Measurements from ENCODE around the gene PTPRB.

The PTPRB gene

GRCh38 chr12:70603044-70603443 lies 34.2 kb downstream of the PTPRB start:
- Histone ChIP-seq H2BK12ac (ENCODE audit: low read length in 2 of 2) (no peak overlapping the region), H3K4me1 (ENCODE audit: control insufficient read depth, insufficient read depth, low read depth, low read length) (no peaks in the 10 kb centered on the region), H3K9me3 (ENCODE audit: control insufficient read depth, low read length) (peaks cover 6% of the 10 kb centered on the region), H2BK15ac (ENCODE audit: low read depth, poor library complexity, severe bottlenecking) (no peak overlapping the region), H3K79me1 (replicated peaks; ENCODE audit: low read length, poor library complexity, severe bottlenecking) (no peaks in the 10 kb centered on the region), H4K8ac (ENCODE audit: low read length) (no peak overlapping the region), H4K91ac (ENCODE audit: low read length) (no peak overlapping the region), H3K36me3 (ENCODE audit: control insufficient read depth in 1 of 2, insufficient read depth in 2 of 2, low read depth in 1 of 2, low read length in 2 of 2) (no peaks in the 10 kb centered on the region), H3K27me3 (ENCODE audit: control insufficient read depth in 1 of 2, insufficient read depth in 1 of 2, low read length in 2 of 2) (peaks cover 0 to 3% of the 10 kb centered on the region in 2 experiments), H3K23ac (ENCODE audit: low read length in 2 of 2) (no peak overlapping the region), H3K4ac (ENCODE audit: low read depth in 1 of 2, low read length in 2 of 2) (no peak overlapping the region), H2BK5ac (ENCODE audit: low read depth, low read length, poor library complexity, severe bottlenecking) (no peak overlapping the region), H3K4me2 (ENCODE audit: low read length, poor library complexity, severe bottlenecking) (no peak overlapping the region), H3K9ac (ENCODE audit: low read length) (no peak overlapping the region), H3K27ac (ENCODE audit: low read length, poor library complexity, severe bottlenecking) (no peak overlapping the region), H3K4me3 (ENCODE audit: insufficient read depth in 1 of 2, low read depth in 1 of 2, low read length in 2 of 2) (no peak overlapping the region), H3K14ac (ENCODE audit: low read length in 2 of 2) (no peak overlapping the region), H2AK5ac (ENCODE audit: low read length, severe bottlenecking) (no peak overlapping the region), H3K18ac (ENCODE audit: low read depth in 1 of 2, low read length in 2 of 2) (no peak overlapping the region), H2AFZ (ENCODE audit: low read depth, low read length) (no peak overlapping the region), H2BK120ac (ENCODE audit: low read depth, low read length) (no peak overlapping the region)
- WGBS: no CpG with 5 or more reads among the region's 1 CpG
- no peak for DNase-seq

GRCh38 chr12:70598467-70599193 lies 38.6 kb downstream of the PTPRB start:
- no peak overlapping the region for H2BK15ac ChIP-seq (ENCODE audit: low read depth, poor library complexity, severe bottlenecking)
- no peaks in the 10 kb centered on the region for H3K27me3 ChIP-seq (ENCODE audit: control insufficient read depth in 1 of 2, insufficient read depth in 1 of 2, low read length in 2 of 2)
- WGBS: 80% methylated on average over 4 of the region's 4 CpGs
- no peak for DNase-seq
- no peak overlapping the region for H2AFZ ChIP-seq (ENCODE audit: low read depth, low read length)
- H2BK5ac ChIP-seq (ENCODE audit: low read depth, low read length, poor library complexity, severe bottlenecking): no peak overlapping the region
- no peak overlapping the region for H4K8ac ChIP-seq (ENCODE audit: low read length)
- H3K9ac ChIP-seq (ENCODE audit: low read length): no peak overlapping the region
- no peak overlapping the region for H3K23ac ChIP-seq (ENCODE audit: low read length in 2 of 2)
- no peak overlapping the region for H3K4me3 ChIP-seq (ENCODE audit: insufficient read depth in 1 of 2, low read depth in 1 of 2, low read length in 2 of 2)
- H3K36me3 ChIP-seq (ENCODE audit: control insufficient read depth in 1 of 2, insufficient read depth in 2 of 2, low read depth in 1 of 2, low read length in 2 of 2): no peaks in the 10 kb centered on the region
- no peak overlapping the region for H3K4me2 ChIP-seq (ENCODE audit: low read length, poor library complexity, severe bottlenecking)
- no peaks in the 10 kb centered on the region for H3K4me1 ChIP-seq (ENCODE audit: control insufficient read depth, insufficient read depth, low read depth, low read length)
- no peak overlapping the region for H3K4ac ChIP-seq (ENCODE audit: low read depth in 1 of 2, low read length in 2 of 2)
- H2BK12ac ChIP-seq (ENCODE audit: low read length in 2 of 2): no peak overlapping the region
- no peaks in the 10 kb centered on the region for H3K9me3 ChIP-seq (ENCODE audit: control insufficient read depth, low read length)
- no peak overlapping the region for H3K14ac ChIP-seq (ENCODE audit: low read length in 2 of 2)
- H2BK120ac ChIP-seq (ENCODE audit: low read depth, low read length): no peak overlapping the region
- no peaks in the 10 kb centered on the region for H3K79me1 ChIP-seq (replicated peaks; ENCODE audit: low read length, poor library complexity, severe bottlenecking)
- H3K18ac ChIP-seq (ENCODE audit: low read depth in 1 of 2, low read length in 2 of 2): no peak overlapping the region
- H4K91ac ChIP-seq (ENCODE audit: low read length): no peak overlapping the region
- H3K27ac ChIP-seq (ENCODE audit: low read length, poor library complexity, severe bottlenecking): no peak overlapping the region
- no peak overlapping the region for H2AK5ac ChIP-seq (ENCODE audit: low read length, severe bottlenecking)

- no peak overlapping the region for H2BK15ac ChIP-seq (ENCODE audit: low read depth, poor library complexity, severe bottlenecking)
- H2BK12ac ChIP-seq (ENCODE audit: low read length in 2 of 2): no peak overlapping the region
- H3K4me1 ChIP-seq (ENCODE audit: control insufficient read depth, insufficient read depth, low read depth, low read length): no peaks in the 10 kb centered on the region
- H4K91ac ChIP-seq (ENCODE audit: low read length): no peak overlapping the region
- H3K79me1 ChIP-seq (replicated peaks; ENCODE audit: low read length, poor library complexity, severe bottlenecking): no peaks in the 10 kb centered on the region
- no peaks in the 10 kb centered on the region for H3K27me3 ChIP-seq (ENCODE audit: control insufficient read depth in 1 of 2, insufficient read depth in 1 of 2, low read length in 2 of 2)
- H3K4me3 ChIP-seq (ENCODE audit: insufficient read depth in 1 of 2, low read depth in 1 of 2, low read length in 2 of 2): no peak overlapping the region
- H2BK120ac ChIP-seq (ENCODE audit: low read depth, low read length): no peak overlapping the region
- no peaks in the 10 kb centered on the region for H3K36me3 ChIP-seq (ENCODE audit: control insufficient read depth in 1 of 2, insufficient read depth in 2 of 2, low read depth in 1 of 2, low read length in 2 of 2)
- no peak overlapping the region for H3K4ac ChIP-seq (ENCODE audit: low read depth in 1 of 2, low read length in 2 of 2)
- H3K9me3 ChIP-seq (ENCODE audit: control insufficient read depth, low read length): no peaks in the 10 kb centered on the region
- no peak overlapping the region for H3K27ac ChIP-seq (ENCODE audit: low read length, poor library complexity, severe bottlenecking)
- H2BK5ac ChIP-seq (ENCODE audit: low read depth, low read length, poor library complexity, severe bottlenecking): no peak overlapping the region
- DNase-seq: no peak
- H3K14ac ChIP-seq (ENCODE audit: low read length in 2 of 2): no peak overlapping the region
- no CpG with 5 or more reads among the region's 2 CpGs for WGBS
- no peak overlapping the region for H4K8ac ChIP-seq (ENCODE audit: low read length)
- no peak overlapping the region for H3K18ac ChIP-seq (ENCODE audit: low read depth in 1 of 2, low read length in 2 of 2)
- no peak overlapping the region for H3K9ac ChIP-seq (ENCODE audit: low read length)
- H3K23ac ChIP-seq (ENCODE audit: low read length in 2 of 2): no peak overlapping the region
- H2AFZ ChIP-seq (ENCODE audit: low read depth, low read length): no peak overlapping the region
- H2AK5ac ChIP-seq (ENCODE audit: low read length, severe bottlenecking): no peak overlapping the region
- H3K4me2 ChIP-seq (ENCODE audit: low read length, poor library complexity, severe bottlenecking): no peak overlapping the region
Measured at GRCh38 chr12:70592664-70593063, 44.6 kb downstream of the PTPRB start.

DNA sequence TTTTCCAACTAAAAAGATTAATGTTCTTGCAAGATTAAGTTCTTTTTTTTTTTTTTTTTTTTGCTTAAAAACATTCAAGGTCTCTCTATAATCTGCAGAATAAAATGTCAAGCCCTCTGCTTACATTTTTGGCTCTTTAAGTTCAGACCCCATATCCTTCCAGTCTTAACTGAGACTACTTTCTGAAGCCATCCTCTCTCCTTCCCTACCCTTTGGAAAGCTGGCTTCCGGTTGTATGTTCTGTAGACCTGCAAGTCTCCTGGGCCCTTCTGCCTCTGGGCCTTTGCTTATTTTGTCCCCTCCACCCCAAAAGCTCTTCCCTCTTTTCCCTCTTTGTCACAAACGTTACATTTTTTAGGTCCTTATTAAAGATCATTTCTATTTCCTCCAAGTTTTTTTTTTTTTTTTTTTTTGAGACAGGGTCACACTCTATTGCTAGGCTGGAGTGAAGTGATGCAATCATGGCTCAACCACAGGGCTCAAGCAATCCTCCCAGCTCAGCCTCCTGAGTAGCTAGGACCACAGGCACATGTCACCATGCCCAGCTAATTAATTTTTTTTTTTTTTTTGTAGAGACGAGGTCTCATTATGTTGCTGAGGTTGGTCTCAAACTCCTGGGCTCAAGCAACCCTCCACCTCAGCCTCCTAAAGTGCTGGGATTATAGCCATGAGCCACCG lies 46.5 kb downstream of the PTPRB start:
- H3K27me3 ChIP-seq (ENCODE audit: control insufficient read depth in 1 of 2, insufficient read depth in 1 of 2, low read length in 2 of 2): no peaks in the 10 kb centered on the region
- no peak overlapping the region for H2BK120ac ChIP-seq (ENCODE audit: low read depth, low read length)
- H2BK12ac ChIP-seq (ENCODE audit: low read length in 2 of 2): no peak overlapping the region
- 96% methylated on average over 2 of the region's 4 CpGs for WGBS
- no peaks in the 10 kb centered on the region for H3K9me3 ChIP-seq (ENCODE audit: control insufficient read depth, low read length)
- no peak overlapping the region for H4K8ac ChIP-seq (ENCODE audit: low read length)
- H3K36me3 ChIP-seq (ENCODE audit: control insufficient read depth in 1 of 2, insufficient read depth in 2 of 2, low read depth in 1 of 2, low read length in 2 of 2): no peaks in the 10 kb centered on the region
- no peaks in the 10 kb centered on the region for H3K4me1 ChIP-seq (ENCODE audit: control insufficient read depth, insufficient read depth, low read depth, low read length)
- H3K79me1 ChIP-seq (replicated peaks; ENCODE audit: low read length, poor library complexity, severe bottlenecking): no peaks in the 10 kb centered on the region
- no peak overlapping the region for H3K4me2 ChIP-seq (ENCODE audit: low read length, poor library complexity, severe bottlenecking)
- no peak overlapping the region for H2BK15ac ChIP-seq (ENCODE audit: low read depth, poor library complexity, severe bottlenecking)
- H2AK5ac ChIP-seq (ENCODE audit: low read length, severe bottlenecking): no peak overlapping the region
- no peak overlapping the region for H2BK5ac ChIP-seq (ENCODE audit: low read depth, low read length, poor library complexity, severe bottlenecking)
- no peak overlapping the region for H3K9ac ChIP-seq (ENCODE audit: low read length)
- no peak overlapping the region for H3K18ac ChIP-seq (ENCODE audit: low read depth in 1 of 2, low read length in 2 of 2)
- H3K4ac ChIP-seq (ENCODE audit: low read depth in 1 of 2, low read length in 2 of 2): no peak overlapping the region
- no peak overlapping the region for H4K91ac ChIP-seq (ENCODE audit: low read length)
- H3K4me3 ChIP-seq (ENCODE audit: insufficient read depth in 1 of 2, low read depth in 1 of 2, low read length in 2 of 2): no peak overlapping the region
- no peak for DNase-seq
- H3K14ac ChIP-seq (ENCODE audit: low read length in 2 of 2): no peak overlapping the region
- no peak overlapping the region for H2AFZ ChIP-seq (ENCODE audit: low read depth, low read length)
- no peak overlapping the region for H3K27ac ChIP-seq (ENCODE audit: low read length, poor library complexity, severe bottlenecking)
- no peak overlapping the region for H3K23ac ChIP-seq (ENCODE audit: low read length in 2 of 2)
